ENCODE measurements around the gene DNAJC30. TPM values are rescaled to one million over a fixed set of nuclear protein-coding genes. Genes with fewer than 3 reads are reported as not detected.
A peak's percentile ranks its signal among the peaks of the same experiment; 100 is the strongest.
"Not testable (repeated sequence)": the region's sequence is repeated elsewhere in the genome, so short reads cannot be mapped to it uniquely, and the experiment has no call there.

DNAJC30 gene
- total RNA-seq, 1 donor from 2014 or later = 0.85 TPM

- no peak for DNase-seq
Observed at GRCh38 chr7:73680501-73680900, 2.8 kb downstream of the DNAJC30 start.

- no peak for DNase-seq
Observed at GRCh38 chr7:73679709-73680108, 3.5 kb downstream of the DNAJC30 start.

GRCh38 chr7:73678862-73679261 lies 4.4 kb downstream of the DNAJC30 start:
- DNase-seq = no peak

GRCh38 chr7:73676062-73676461 lies 7.2 kb downstream of the DNAJC30 start:
- DNase-seq = not testable (repeated sequence)

- DNase-seq = no peak
Observed at GRCh38 chr7:73674468-73675124, 8.7 kb downstream of the DNAJC30 start.

- no peak for DNase-seq
Observed at GRCh38 chr7:73671857-73672445, 11.3 kb downstream of the DNAJC30 start.

- DNase-seq = no peak
Observed at GRCh38 chr7:73671322-73671661, 12.0 kb downstream of the DNAJC30 start.

- DNase-seq = no peak
Observed at GRCh38 chr7:73669858-73670385, 13.3 kb downstream of the DNAJC30 start.

- DNase-seq = no peak
Observed at GRCh38 chr7:73669288-73669701, 14.0 kb downstream of the DNAJC30 start.

GRCh38 chr7:73668886-73669230 lies 14.4 kb downstream of the DNAJC30 start:
- DNase-seq = no peak

GRCh38 chr7:73668103-73668885 lies 15.0 kb downstream of the DNAJC30 start:
- peak; percentile 16 for DNase-seq

- DNase-seq = peak; percentile 87
Observed at GRCh38 chr7:73667344-73668102, 15.7 kb downstream of the DNAJC30 start, which contains the start of gene VPS37D. Gene VPS37D, plus strand, starts transcription at chr7:73667831. Its CDS starts 128 bp downstream, at chr7:73667959.

GRCh38 chr7:73663033-73663432 lies 20.2 kb downstream of the DNAJC30 start:
- no peak for DNase-seq

GRCh38 chr7:73660594-73660993 lies 22.7 kb downstream of the DNAJC30 start:
- not testable (repeated sequence) for DNase-seq

GRCh38 chr7:73659983-73660382 lies 23.3 kb downstream of the DNAJC30 start:
- no peak for DNase-seq

GRCh38 chr7:73655309-73655708 lies 27.9 kb downstream of the DNAJC30 start:
- not testable (repeated sequence) for DNase-seq

GRCh38 chr7:73652541-73652949 lies 30.7 kb downstream of the DNAJC30 start:
- DNase-seq = no peak

- DNase-seq = no peak
Observed at GRCh38 chr7:73650524-73650923, 32.7 kb downstream of the DNAJC30 start.

GRCh38 chr7:73649576-73649975 lies 33.7 kb downstream of the DNAJC30 start:
- no peak for DNase-seq

- DNase-seq = no peak
Observed at GRCh38 chr7:73648593-73649332, 34.5 kb downstream of the DNAJC30 start.

- DNase-seq = peak; percentile 10
Observed at GRCh38 chr7:73647725-73648592, 35.3 kb downstream of the DNAJC30 start.

Data from dermis blood vessel endothelial cell (primary cell).